Activated CD4-positive, alpha-beta T cell treated with anti-CD3 and anti-CD28 coated beads, Interleukin-2, amount 50 U/mL, for 1 hour (primary cell): ENCODE results near the gene RNF225.
"Not testable (repeated sequence)": the region's sequence is repeated elsewhere in the genome, so short reads cannot be mapped to it uniquely, and the experiment has no call there.

ENCODE experiments used
- DNase-seq: peaks from one replicate; pipeline ENCODE4 v3.0.0-alpha.2; 2020

The RNF225 gene

DNA sequence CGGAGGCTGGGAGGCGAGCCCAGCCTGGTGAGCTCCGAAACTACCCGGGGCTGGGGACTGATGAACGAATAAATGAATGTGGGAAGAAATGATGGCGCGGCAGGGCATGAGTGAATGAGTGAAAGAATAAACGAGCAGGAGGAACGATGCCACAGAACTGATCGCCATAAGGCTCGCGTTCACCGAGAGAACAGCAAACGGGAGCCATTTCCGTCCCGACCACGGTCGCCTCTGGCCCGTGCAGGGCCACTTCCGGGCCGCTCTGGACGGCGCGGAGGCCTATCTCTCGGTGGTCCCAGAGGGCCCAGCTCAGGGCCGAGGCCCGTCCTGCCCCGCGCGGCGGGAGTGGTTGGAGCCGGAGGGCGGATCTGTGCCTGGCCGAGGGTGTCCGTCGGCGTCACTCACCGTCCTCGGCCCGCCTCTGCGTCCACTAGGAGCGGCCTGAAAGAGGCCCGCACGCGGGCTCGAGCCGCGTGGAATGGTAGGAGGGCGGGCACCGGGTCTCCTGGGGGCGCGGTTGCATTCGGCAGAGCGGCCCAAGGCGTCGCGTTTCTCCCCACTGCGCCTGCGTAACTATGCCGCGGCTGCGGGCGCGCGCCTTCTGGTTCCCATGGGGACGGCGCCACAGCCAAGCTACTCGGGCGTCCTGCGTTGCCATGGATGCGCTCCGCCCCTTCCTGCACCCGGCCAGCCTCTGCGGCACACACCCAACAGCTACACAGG is 33.0 kb upstream of the RNF225 start, which contains the start of gene ZNF497:
Gene ZNF497, minus strand, starts transcription at position 480 of the 723 bp plus-strand sequence. CDS start 5,116 bp downstream, outside the sequence.
- peak; percentile 97 for DNase-seq

- DNase-seq: no peak
Measured at GRCh38 chr19:58364146-58364545, 31.3 kb upstream of the RNF225 start.

DNA sequence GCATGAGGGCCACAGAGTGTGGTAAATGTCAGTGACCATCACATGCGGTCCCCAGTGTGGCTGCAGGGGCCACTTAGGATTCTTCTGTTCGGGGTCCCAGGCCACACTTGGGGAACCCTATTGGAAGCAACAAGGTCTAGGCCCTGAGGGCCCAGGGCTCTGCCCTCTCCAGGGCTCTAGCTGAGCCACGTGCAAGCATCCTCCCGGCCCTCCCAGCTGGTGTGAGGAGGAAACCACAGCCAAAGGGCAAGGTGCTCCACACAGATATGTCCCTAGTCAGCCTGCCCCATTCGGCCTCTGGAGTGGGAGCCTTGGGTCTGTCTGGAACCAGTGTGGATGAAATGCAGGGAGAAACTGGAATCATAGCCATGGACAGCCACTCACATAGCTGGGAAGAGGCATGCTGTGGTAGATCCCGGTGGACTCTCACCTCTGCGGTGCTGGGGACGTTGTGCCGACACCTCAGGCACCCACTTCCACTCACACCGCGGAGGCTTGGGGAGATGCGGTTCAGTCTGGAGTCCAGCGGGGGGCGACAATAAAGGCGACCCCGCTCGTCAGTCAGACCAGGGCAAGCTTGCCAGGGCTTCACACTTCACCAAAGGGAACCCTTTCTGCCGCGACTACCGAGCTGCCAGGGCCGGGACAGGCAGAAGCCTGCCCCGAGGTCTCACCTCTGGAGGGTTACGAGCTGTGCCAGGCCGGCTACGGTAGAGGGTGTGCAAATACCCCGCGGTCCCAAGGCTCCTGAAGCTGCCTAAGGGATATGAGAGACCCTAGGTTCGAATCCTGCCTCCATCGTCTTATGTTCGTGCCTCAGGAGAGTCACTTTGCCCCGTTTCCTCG is 28.6 kb upstream of the RNF225 start:
- DNase-seq: no peak

DNA sequence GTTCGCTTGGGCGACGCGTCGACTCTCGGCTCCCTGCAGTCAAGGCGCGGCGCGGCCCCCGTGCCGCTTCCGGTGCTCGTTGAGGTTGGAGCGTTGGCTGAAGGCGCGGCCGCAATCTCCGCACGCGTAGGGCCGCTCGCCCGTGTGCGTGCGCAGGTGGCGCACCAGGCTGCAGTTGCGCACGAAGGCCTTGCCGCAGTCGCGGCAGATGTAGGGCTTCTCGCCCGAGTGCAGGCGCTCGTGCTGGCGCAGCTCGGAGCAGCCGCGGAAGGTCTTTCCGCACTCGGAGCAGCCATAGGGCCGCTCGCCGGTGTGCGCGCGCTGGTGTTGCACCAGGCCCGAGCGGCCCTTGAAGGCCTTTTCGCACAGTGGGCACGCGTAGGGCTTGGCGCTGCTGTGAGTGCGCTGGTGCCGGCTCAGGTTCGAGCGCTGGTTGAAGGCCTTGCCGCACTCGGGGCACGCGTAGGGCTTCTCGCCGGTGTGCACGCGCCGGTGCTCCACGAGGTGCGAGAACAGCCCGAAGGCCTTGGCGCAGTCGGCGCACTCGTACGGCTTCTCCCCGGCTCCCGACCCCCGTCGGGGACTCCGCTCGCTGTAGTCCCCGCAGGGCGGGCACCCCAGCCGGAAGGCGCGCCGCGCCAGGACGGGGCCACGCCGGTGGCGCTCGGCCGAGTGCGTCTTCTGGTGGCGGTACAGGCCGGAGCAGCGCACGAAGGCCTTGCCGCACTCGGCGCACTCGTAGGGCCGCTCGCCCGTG is 27.6 kb upstream of the RNF225 start:
- DNase-seq: no peak

- DNase-seq: no peak
Measured at GRCh38 chr19:58368561-58369360, 26.7 kb upstream of the RNF225 start.

DNA sequence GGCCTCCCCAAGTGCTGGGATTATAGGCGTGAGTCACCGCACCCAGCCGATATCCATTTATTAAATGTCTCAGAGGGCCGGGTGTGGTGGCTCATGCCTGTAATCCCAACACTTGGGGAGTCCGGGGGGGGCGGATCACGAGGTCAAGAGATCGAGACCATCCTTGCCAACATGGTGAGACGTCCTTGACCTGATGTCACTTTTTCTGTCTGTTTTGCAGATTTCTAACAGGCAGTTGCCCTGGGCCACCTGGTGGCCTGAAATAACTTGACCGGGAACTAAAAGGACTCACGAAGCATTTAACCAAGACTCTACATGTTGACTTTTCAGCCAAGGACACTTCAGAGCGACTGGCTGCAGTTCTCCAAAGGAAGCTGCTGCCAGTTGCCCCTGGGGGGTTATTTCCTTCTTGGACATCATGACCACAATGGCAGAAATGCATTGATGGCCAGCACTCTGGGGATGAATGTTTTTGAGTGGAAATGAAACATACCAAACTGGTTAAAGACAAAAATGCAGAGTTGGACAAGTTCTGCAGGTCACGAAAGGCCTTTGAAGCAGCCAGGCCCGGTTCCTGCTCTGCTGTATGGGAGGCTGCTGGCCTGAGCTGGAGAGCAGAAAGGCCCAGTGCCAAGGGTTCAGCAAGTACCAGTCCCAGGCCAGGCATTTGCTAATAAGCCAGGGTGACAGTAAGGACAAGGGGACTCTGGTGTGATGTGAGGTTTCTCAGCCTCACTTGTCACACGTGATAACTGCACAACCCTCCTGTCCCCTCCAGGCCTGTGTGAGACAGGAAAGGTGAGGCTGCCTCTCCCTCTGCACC is 22.9 kb upstream of the RNF225 start:
- no peak for DNase-seq

DNA sequence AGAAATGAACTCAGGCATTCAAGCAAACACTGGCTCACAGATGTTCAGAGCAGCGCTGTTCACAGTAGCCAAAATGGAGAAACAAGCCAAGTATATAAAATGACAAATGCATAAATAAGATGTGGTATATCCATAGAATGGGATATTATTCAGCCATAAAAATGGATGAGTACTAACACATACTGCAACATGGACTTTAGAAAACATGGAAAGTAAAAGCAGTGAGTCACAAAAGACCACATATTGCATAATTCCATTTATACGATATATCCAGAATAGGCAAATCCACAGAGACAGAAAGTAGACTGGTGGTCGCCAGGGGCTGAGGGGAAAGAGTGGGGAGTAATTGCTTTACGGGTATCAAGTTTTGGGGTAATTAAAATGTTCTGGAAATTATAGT is 21.3 kb upstream of the RNF225 start:
- no peak for DNase-seq

- not testable (repeated sequence) for DNase-seq
Measured at GRCh38 chr19:58376724-58377123, 18.7 kb upstream of the RNF225 start.

- no peak for DNase-seq
Measured at GRCh38 chr19:58379246-58379645, 16.2 kb upstream of the RNF225 start.

- DNase-seq: no peak
Measured at GRCh38 chr19:58380037-58380661, 15.3 kb upstream of the RNF225 start.

DNA sequence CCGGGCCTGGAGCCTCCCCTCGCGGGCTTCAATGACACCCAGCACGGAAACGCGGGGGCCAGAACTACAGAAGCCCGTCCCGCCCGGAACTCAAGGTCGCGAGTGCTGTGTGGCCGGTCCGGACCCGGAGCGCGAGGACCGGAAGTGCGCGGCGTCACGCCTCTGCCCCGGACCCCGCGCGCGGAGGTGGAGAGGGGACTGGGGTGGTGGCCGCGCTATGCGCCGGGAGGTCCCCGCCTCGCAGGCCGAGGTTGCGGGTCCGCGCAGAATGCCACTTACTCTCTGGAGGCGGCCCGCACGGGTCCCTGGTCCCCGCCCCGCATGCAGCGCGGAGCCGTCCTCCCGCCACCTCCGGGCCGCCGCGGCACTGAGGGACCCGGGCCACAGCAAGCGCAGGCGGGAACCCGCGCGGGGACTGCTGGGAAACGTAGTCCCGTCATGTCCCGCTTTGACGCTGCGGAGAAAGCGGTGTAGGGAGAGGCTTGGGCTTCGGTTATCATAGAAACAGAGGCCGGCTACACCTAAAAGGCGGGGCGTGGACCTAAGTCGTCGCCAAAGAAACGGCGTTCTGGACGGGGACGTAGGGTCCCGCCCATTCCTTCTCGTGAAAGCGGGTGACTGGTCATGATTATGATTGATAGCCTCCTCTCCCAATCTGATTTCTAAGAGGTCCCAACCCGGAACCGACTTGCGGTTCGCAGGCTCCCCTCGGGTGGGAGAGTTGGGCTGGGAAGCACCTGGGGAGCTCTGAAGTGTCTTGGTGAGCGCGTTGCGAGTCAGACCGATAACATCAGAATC is 14.6 kb upstream of the RNF225 start, which contains the start of gene ZNF837:
Gene ZNF837, minus strand, starts transcription at position 369 of the 798 bp plus-strand sequence. CDS start 11,698 bp downstream, outside the sequence.
- DNase-seq: peak; percentile 96

DNA sequence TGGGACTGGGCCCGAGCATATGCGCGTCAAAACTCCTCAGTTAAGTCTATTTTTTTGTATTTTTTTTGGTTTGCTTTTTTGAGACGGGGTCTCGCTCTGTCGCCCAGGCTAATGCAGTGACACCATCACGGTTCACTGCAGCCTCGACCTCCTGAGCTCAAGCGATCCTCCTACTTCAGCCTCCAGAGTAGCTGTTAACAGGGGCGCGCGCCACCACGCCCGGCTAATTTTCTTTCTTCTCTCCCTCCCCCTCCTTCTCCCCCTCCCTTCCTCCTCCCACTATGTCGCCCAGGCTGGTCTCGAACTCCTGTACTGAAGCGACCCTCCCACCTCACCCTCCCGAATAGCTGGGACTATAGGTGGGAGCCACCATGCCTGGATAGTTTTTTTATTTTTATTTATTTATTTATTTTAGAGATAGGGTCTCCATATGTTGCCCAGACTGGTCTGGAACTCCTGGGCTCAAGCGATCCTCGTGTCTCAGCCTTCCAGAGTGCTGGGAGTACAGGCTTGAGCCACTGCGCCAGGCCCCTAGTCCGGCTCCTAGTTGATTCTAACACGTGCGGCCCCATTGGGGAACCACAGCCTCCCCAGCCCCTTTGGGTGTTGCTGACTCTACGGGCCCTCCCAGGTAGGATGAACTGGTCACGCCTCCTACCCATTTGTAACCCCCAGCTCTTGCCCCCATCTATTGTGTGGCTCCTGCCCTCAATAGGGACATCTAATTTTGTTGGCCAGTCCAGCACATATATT is 13.8 kb upstream of the RNF225 start:
- no peak for DNase-seq

GRCh38 chr19:58382997-58383603 is 12.4 kb upstream of the RNF225 start:
- no peak for DNase-seq

- no peak for DNase-seq
Measured at GRCh38 chr19:58385313-58385890, 10.1 kb upstream of the RNF225 start.

- DNase-seq: no peak
Measured at GRCh38 chr19:58385891-58386575, 9.4 kb upstream of the RNF225 start.

- DNase-seq: peak; percentile 93
Measured at GRCh38 chr19:58386576-58387337, 8.7 kb upstream of the RNF225 start, which contains the start of gene RPS5. Gene RPS5 (plus strand): TSS chr19:58387269. CDS start chr19:58388138, 869 bp downstream.
